HFFc6 (cell line): ENCODE results near the gene ATP8A1. TPM values are rescaled to one million over a fixed set of nuclear protein-coding genes. Genes with fewer than 3 reads are reported as not detected.

Experiments used
- DNase-seq: peaks from one replicate; pipeline ENCODE4 v3.0.0-alpha.2; 2018
- H3K27ac Mint-ChIP-seq: 2 replicates; pipeline ENCODE4 v1.8.0; 2020; ENCODE audit warnings: mild to moderate bottlenecking, mixed read lengths
- H3K27me3 Mint-ChIP-seq: 2 replicates; pipeline ENCODE4 v1.8.0; 2021; ENCODE audit warnings: mild to moderate bottlenecking, moderate library complexity, mixed read lengths; ENCODE audit not compliant: insufficient read depth
- H3K36me3 Mint-ChIP-seq: 2 replicates; pipeline ENCODE4 v1.8.0; 2021; ENCODE audit warnings: low read depth, mixed read lengths
- H3K4me1 Mint-ChIP-seq: 2 replicates; pipeline ENCODE4 v1.8.0; 2020; ENCODE audit warnings: low read depth, mixed read lengths
- H3K4me3 Mint-ChIP-seq: 2 replicates; pipeline ENCODE4 v1.8.0; 2020; ENCODE audit warnings: mild to moderate bottlenecking, moderate library complexity, mixed read lengths
- H3K9me3 Mint-ChIP-seq: 2 replicates; pipeline ENCODE4 v1.8.0; 2020; ENCODE audit warnings: mild to moderate bottlenecking, mixed read lengths
- CTCF ChIP-seq: fragments of 200-600 bp; sonication (generic); IDR thresholded peaks from 2 replicates; pipeline ENCODE4 v1.5.0; 2021; ENCODE audit warnings: antibody characterized with exemption, mild to moderate bottlenecking
- total RNA-seq, 6 experiments: library from RNA; stranded (reverse); fragmentation: NEBNext Ultra II Directional; extraction: Animal tissue kit (Norgen Biotek cat#: 25700); gene quantifications; 2 replicates in 1 of 6; 3 replicates in 5 of 6; pipeline ENCODE4 v1.2.3, GENCODE V29; 2021

ATP8A1 gene
- total RNA-seq, 6 experiments from 2014 or later: 0.03 to 0.28 (median 0.11) TPM

GRCh38 chr4:42637104-42637503 lies 19.8 kb downstream of the ATP8A1 start:
- Mint-ChIP-seq H3K36me3 (no peaks in the 10 kb centered on the region), H3K27me3 (peaks cover 2% of the 10 kb centered on the region; the same call in 1 of the 2 replicates), H3K9me3 (no peaks in the 10 kb centered on the region; the same call in 1 of the 2 replicates), H3K27ac (no peak overlapping the region), H3K4me1 (no peaks in the 10 kb centered on the region), H3K4me3 (no peak overlapping the region)
- no peak for DNase-seq
- TF ChIP-seq CTCF: no peak

- Mint-ChIP-seq H3K9me3 (no peaks in the 10 kb centered on the region; the same call in 1 of the 2 replicates), H3K4me1 (no peaks in the 10 kb centered on the region), H3K27me3 (peaks cover 2% of the 10 kb centered on the region; the same call in 1 of the 2 replicates), H3K4me3 (no peak overlapping the region), H3K36me3 (no peaks in the 10 kb centered on the region), H3K27ac (no peak overlapping the region)
- DNase-seq: no peak
- TF ChIP-seq CTCF: no peak
Measured at GRCh38 chr4:42636645-42636949, 20.3 kb downstream of the ATP8A1 start.

- Mint-ChIP-seq H3K36me3 (no peaks in the 10 kb centered on the region), H3K4me1 (no peaks in the 10 kb centered on the region), H3K9me3 (no peaks in the 10 kb centered on the region; the same call in 1 of the 2 replicates), H3K27ac (no peak overlapping the region), H3K27me3 (no peaks in the 10 kb centered on the region; the same call in none of the 2 replicates), H3K4me3 (no peak overlapping the region)
- TF ChIP-seq CTCF: no peak
- DNase-seq: no peak
Measured at GRCh38 chr4:42633605-42634388, 23.1 kb downstream of the ATP8A1 start.

- peaks cover under 1% of the 10 kb centered on the region for H3K27me3 Mint-ChIP-seq
- no peaks in the 10 kb centered on the region for H3K4me1 Mint-ChIP-seq
- no peak for TF ChIP-seq CTCF
- H3K4me3 Mint-ChIP-seq: no peak overlapping the region
- H3K27ac Mint-ChIP-seq: no peak overlapping the region
- H3K36me3 Mint-ChIP-seq: no peaks in the 10 kb centered on the region
- DNase-seq: no peak
- H3K9me3 Mint-ChIP-seq: no peaks in the 10 kb centered on the region; the same call in none of the 2 replicates
Measured at GRCh38 chr4:42632653-42633382, 24.1 kb downstream of the ATP8A1 start.

- no peaks in the 10 kb centered on the region for H3K4me1 Mint-ChIP-seq
- no peak overlapping the region for H3K27ac Mint-ChIP-seq
- TF ChIP-seq CTCF: no peak
- no peak overlapping the region for H3K4me3 Mint-ChIP-seq
- peaks cover 2% of the 10 kb centered on the region for H3K27me3 Mint-ChIP-seq
- H3K36me3 Mint-ChIP-seq: no peaks in the 10 kb centered on the region
- no peaks in the 10 kb centered on the region; the same call in 1 of the 2 replicates for H3K9me3 Mint-ChIP-seq
- no peak for DNase-seq
Measured at GRCh38 chr4:42630908-42631307, 26.0 kb downstream of the ATP8A1 start.
